GM18873 (cell line): ENCODE measurements around the gene CLEC20A.
"Not testable (repeated sequence)": the region's sequence is repeated elsewhere in the genome, so short reads cannot be mapped to it uniquely, and the experiment has no call there.

ENCODE experiments used
- ATAC-seq: cut with Tn5 transposase; IDR thresholded peaks from one replicate; pipeline ENCODE4 v1.9.1; 2021; ENCODE audit warnings: mild to moderate bottlenecking, moderate library complexity, moderate number of reproducible peaks; ENCODE audit not compliant: unreplicated experiment, low FRiP score

CLEC20A gene

GRCh38 chr1:178529364-178530036, 32.7 kb upstream of the CLEC20A start:
- no peak for ATAC-seq

- no peak for ATAC-seq
Measured at GRCh38 chr1:178528953-178529335, 32.2 kb upstream of the CLEC20A start.

GRCh38 chr1:178528228-178528952, 31.6 kb upstream of the CLEC20A start:
- ATAC-seq, result no peak

GRCh38 chr1:178527117-178527516, 30.4 kb upstream of the CLEC20A start:
- no peak for ATAC-seq

- no peak for ATAC-seq
Measured at GRCh38 chr1:178521241-178521640, 24.5 kb upstream of the CLEC20A start.

GRCh38 chr1:178520803-178521202, 24.0 kb upstream of the CLEC20A start:
- ATAC-seq, result no peak

GRCh38 chr1:178518894-178519293, 22.1 kb upstream of the CLEC20A start:
- ATAC-seq, result no peak

GRCh38 chr1:178516110-178516509, 19.3 kb upstream of the CLEC20A start:
- ATAC-seq, result no peak

GRCh38 chr1:178513278-178513983, 16.7 kb upstream of the CLEC20A start:
- ATAC-seq, result no peak

- no peak for ATAC-seq
Measured at GRCh38 chr1:178512566-178513277, 16.0 kb upstream of the CLEC20A start, which contains the start of gene TEX35. TEX35 (plus strand) TSS chr1:178513109; CDS start chr1:178513189, 80 bp downstream.

- ATAC-seq, result no peak
Measured at GRCh38 chr1:178510155-178510554, 13.4 kb upstream of the CLEC20A start.

- ATAC-seq, result no peak
Measured at GRCh38 chr1:178509414-178510007, 12.7 kb upstream of the CLEC20A start.

- no peak for ATAC-seq
Measured at GRCh38 chr1:178506669-178507068, 9.9 kb upstream of the CLEC20A start.

- no peak for ATAC-seq
Measured at GRCh38 chr1:178506177-178506576, 9.4 kb upstream of the CLEC20A start.

GRCh38 chr1:178504286-178504685, 7.5 kb upstream of the CLEC20A start:
- no peak for ATAC-seq

GRCh38 chr1:178503849-178504248, 7.1 kb upstream of the CLEC20A start:
- ATAC-seq, result no peak

- ATAC-seq, result not testable (repeated sequence)
Measured at GRCh38 chr1:178503316-178503715, 6.6 kb upstream of the CLEC20A start.

GRCh38 chr1:178502856-178503255, 6.1 kb upstream of the CLEC20A start:
- ATAC-seq, result no peak

GRCh38 chr1:178502330-178502714, 5.6 kb upstream of the CLEC20A start:
- no peak for ATAC-seq

- no peak for ATAC-seq
Measured at GRCh38 chr1:178501705-178502329, 5.1 kb upstream of the CLEC20A start.
